ENCODE measurements around the gene CASP1. TPM values are rescaled to one million over a fixed set of nuclear protein-coding genes. Genes with fewer than 3 reads are reported as not detected.

CASP1 gene
- total RNA-seq, 1 donor from 2014 or later: not detected

GRCh38 chr11:104997288-104997687 is 37.7 kb downstream of the CASP1 start:
- DNase-seq (ENCODE audit: low spot score, unreplicated experiment): no peak
- Mint-ChIP-seq H3K27me3 (peaks cover 2% of the 10 kb centered on the region), H3K36me3 (ENCODE audit: insufficient read depth) (no peaks in the 10 kb centered on the region), H3K9me3 (ENCODE audit: low read depth) (peaks cover 16% of the 10 kb centered on the region), H3K27ac (no peak overlapping the region), H3K4me1 (ENCODE audit: low read depth) (peaks cover 7% of the 10 kb centered on the region), H3K4me3 (ENCODE audit: low read depth) (no peak overlapping the region)
- TF ChIP-seq, protein P1, sequence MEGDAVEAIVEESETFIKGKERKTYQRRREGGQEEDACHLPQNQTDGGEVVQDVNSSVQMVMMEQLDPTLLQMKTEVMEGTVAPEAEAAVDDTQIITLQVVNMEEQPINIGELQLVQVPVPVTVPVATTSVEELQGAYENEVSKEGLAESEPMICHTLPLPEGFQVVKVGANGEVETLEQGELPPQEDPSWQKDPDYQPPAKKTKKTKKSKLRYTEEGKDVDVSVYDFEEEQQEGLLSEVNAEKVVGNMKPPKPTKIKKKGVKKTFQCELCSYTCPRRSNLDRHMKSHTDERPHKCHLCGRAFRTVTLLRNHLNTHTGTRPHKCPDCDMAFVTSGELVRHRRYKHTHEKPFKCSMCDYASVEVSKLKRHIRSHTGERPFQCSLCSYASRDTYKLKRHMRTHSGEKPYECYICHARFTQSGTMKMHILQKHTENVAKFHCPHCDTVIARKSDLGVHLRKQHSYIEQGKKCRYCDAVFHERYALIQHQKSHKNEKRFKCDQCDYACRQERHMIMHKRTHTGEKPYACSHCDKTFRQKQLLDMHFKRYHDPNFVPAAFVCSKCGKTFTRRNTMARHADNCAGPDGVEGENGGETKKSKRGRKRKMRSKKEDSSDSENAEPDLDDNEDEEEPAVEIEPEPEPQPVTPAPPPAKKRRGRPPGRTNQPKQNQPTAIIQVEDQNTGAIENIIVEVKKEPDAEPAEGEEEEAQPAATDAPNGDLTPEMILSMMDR (IDR thresholded peaks at IDR 0.05; ENCODE audit: unreplicated experiment): no peak

DNA sequence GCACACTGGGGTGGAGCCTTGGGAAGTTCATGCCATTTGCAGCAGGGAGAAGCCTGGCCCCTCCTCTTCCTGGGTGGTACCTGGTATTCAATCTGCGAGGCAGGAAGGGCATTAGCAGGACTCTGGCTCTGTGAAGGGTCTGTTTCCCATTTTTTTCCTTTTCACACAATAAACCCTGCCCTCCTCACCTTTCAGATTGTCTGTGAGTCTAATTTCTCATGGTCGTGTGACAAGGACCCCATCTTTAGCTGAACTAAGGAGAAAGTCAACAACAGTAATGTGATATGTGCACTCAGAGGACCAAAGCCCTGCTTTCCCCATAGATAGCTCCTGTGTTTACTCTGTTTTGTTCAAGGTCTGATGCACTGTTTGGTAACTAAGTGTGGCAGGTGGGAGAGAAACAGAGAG is 39.9 kb downstream of the CASP1 start:
- no peak overlapping the region for H3K4me3 Mint-ChIP-seq (ENCODE audit: low read depth)
- no peaks in the 10 kb centered on the region for H3K36me3 Mint-ChIP-seq (ENCODE audit: insufficient read depth)
- H3K27me3 Mint-ChIP-seq: peaks cover 2% of the 10 kb centered on the region
- peak overlapping the region; percentile 32 for H3K27ac Mint-ChIP-seq
- H3K9me3 Mint-ChIP-seq (ENCODE audit: low read depth): peaks cover 12% of the 10 kb centered on the region
- TF ChIP-seq, protein P1 (IDR thresholded peaks at IDR 0.05; ENCODE audit: unreplicated experiment): no peak
- DNase-seq (ENCODE audit: low spot score, unreplicated experiment): no peak
- H3K4me1 Mint-ChIP-seq (ENCODE audit: low read depth): peaks cover 12% of the 10 kb centered on the region

GRCh38 chr11:104992781-104993180 is 42.2 kb downstream of the CASP1 start:
- Mint-ChIP-seq H3K4me1 (ENCODE audit: low read depth) (peaks cover 12% of the 10 kb centered on the region), H3K9me3 (ENCODE audit: low read depth) (peaks cover 25% of the 10 kb centered on the region), H3K4me3 (ENCODE audit: low read depth) (no peak overlapping the region), H3K27ac (no peak overlapping the region), H3K27me3 (no peaks in the 10 kb centered on the region), H3K36me3 (ENCODE audit: insufficient read depth) (peaks cover 1% of the 10 kb centered on the region)
- TF ChIP-seq, protein P1 (IDR thresholded peaks at IDR 0.05; ENCODE audit: unreplicated experiment): no peak
- no peak for DNase-seq (ENCODE audit: low spot score, unreplicated experiment)

- TF ChIP-seq, protein P1 (IDR thresholded peaks at IDR 0.05; ENCODE audit: unreplicated experiment): no peak
- H3K27ac Mint-ChIP-seq: peak overlapping the region; percentile 62
- DNase-seq (ENCODE audit: low spot score, unreplicated experiment): no peak
- H3K27me3 Mint-ChIP-seq: no peaks in the 10 kb centered on the region
- H3K4me3 Mint-ChIP-seq (ENCODE audit: low read depth): peak overlapping the region; percentile 14
- peaks cover 12% of the 10 kb centered on the region for H3K4me1 Mint-ChIP-seq (ENCODE audit: low read depth)
- peaks cover 1% of the 10 kb centered on the region for H3K36me3 Mint-ChIP-seq (ENCODE audit: insufficient read depth)
- peaks cover 25% of the 10 kb centered on the region for H3K9me3 Mint-ChIP-seq (ENCODE audit: low read depth)
Observed at GRCh38 chr11:104991994-104992393, 43.0 kb downstream of the CASP1 start.

DNA sequence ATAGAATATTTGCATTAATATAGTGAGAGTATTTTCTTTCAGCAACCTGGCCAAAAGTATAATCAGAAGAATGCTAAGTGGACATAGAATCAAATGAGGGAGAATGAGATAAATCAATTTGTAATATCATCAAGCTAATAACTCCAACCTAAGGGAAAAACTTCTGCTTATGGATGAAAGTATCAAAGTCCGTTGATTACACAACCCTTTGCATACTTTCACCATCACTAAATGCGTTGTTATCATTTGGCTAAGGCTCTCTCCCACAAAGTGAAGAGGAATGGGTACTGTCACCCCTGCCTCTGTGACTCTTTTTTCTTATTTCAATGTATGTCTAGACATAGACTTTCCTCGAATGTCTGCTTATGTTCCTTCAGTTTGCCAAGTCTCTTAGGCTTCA is 50.1 kb downstream of the CASP1 start:
- Mint-ChIP-seq H3K4me1 (ENCODE audit: low read depth) (no peaks in the 10 kb centered on the region), H3K4me3 (ENCODE audit: low read depth) (no peak overlapping the region), H3K27me3 (no peaks in the 10 kb centered on the region), H3K9me3 (ENCODE audit: low read depth) (peaks cover 14% of the 10 kb centered on the region), H3K27ac (no peak overlapping the region), H3K36me3 (ENCODE audit: insufficient read depth) (peaks cover 1% of the 10 kb centered on the region)
- no peak for DNase-seq (ENCODE audit: low spot score, unreplicated experiment)
- TF ChIP-seq, protein P1 (IDR thresholded peaks at IDR 0.05; ENCODE audit: unreplicated experiment): no peak

Data from progenitor cell of endocrine pancreas (in vitro differentiated cells).